AG04449 (cell line): ENCODE results near the gene GORASP1.

Source experiments
- CTCF ChIA-PET: fragments of 350-600 bp; formaldehyde crosslinking; extraction: SDS; loops from one replicate; lab custom pipeline; 2021; ENCODE audit warnings: antibody characterized with exemption; lab: Yijun Ruan, JAX
- POLR2A ChIA-PET: fragments of 400-600, 350-600 bp; formaldehyde crosslinking; extraction: SDS; loops from one replicate; lab custom pipeline; 2020; ENCODE audit warnings: antibody characterized with exemption, inconsistent platforms; lab: Yijun Ruan, JAX
- DNase-seq: peaks from one replicate; pipeline ENCODE4 v3.0.0-alpha.2; 2010; ENCODE audit warnings: low read depth, low spot score
- H3K4me3 ChIP-seq: 2 replicates; pipeline ENCODE4 v1.5.1; 2011; ENCODE audit warnings: low read depth, mild to moderate bottlenecking, control low read depth, low read length
- TF ChIP-seq, protein P1 (sequence below): IDR thresholded peaks from one replicate; pipeline ENCODE4 v1.5.1; 2011; ENCODE audit warnings: mild to moderate bottlenecking, moderate library complexity, low read length, control low read depth, inconsistent platforms; ENCODE audit not compliant: insufficient read depth; ENCODE audit errors: missing control alignments

Gene GORASP1

GRCh38 chr3:39106851-39107387 lies 508 bp downstream of the GORASP1 start:
- ChIA-PET CTCF (interaction anchor here (0.8 to 5.1 kb wide), 8 partner anchors 9 to 185 kb away, joined by 3 to 41 read pairs (median 4); no protein-coding TSS in a partner anchor), POLR2A (interaction anchor here (1.2 to 1.4 kb wide), 2 partner anchors 40 kb away, joined by 5 to 12 read pairs; no protein-coding TSS in a partner anchor)
- no peak for DNase-seq

DNA sequence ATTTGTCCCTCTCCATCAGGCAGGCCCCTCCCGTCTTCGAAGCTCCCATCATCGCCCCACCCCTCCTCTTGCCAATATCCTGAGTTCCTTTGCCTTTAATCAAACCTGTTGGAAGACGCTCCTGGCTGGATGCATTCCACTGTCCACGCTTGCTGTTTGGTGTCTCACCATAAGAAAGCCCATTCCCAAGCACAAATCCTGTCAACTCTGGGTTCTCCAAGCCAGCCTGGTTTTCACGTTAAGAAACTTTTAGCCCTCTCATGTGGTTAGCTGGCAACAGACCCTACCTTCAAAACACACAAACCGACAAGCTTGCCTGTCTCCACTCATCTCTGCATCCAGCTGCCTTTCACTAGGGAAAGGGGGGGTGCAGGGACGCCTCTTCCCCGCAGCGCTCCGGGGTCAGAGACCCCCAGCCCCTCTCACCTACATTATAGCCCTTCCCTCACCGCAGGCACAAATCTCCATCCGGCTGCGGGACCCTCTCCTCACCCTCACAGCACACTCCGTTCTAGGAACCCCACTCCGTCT lies 1.1 kb downstream of the GORASP1 start:
- peak overlapping the region; percentile 89 for H3K4me3 ChIP-seq
- DNase-seq, result no peak
- TF ChIP-seq, protein P1, sequence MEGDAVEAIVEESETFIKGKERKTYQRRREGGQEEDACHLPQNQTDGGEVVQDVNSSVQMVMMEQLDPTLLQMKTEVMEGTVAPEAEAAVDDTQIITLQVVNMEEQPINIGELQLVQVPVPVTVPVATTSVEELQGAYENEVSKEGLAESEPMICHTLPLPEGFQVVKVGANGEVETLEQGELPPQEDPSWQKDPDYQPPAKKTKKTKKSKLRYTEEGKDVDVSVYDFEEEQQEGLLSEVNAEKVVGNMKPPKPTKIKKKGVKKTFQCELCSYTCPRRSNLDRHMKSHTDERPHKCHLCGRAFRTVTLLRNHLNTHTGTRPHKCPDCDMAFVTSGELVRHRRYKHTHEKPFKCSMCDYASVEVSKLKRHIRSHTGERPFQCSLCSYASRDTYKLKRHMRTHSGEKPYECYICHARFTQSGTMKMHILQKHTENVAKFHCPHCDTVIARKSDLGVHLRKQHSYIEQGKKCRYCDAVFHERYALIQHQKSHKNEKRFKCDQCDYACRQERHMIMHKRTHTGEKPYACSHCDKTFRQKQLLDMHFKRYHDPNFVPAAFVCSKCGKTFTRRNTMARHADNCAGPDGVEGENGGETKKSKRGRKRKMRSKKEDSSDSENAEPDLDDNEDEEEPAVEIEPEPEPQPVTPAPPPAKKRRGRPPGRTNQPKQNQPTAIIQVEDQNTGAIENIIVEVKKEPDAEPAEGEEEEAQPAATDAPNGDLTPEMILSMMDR, result no peak
- ChIA-PET CTCF (interaction anchor here (0.8 to 5.1 kb wide), 10 partner anchors 9 to 185 kb away, joined by 3 to 41 read pairs (median 5); partner anchors contain the start of gene XIRP1), POLR2A (interaction anchor here (0.9 to 1.2 kb wide), 2 partner anchors 41 to 61 kb away, joined by 4 to 5 read pairs; no protein-coding TSS in a partner anchor)

More at GRCh38 chr3:39106851-39107387, 508 bp downstream of the GORASP1 start:
- H3K4me3 ChIP-seq, result peak overlapping the region; percentile 89
- TF ChIP-seq, protein P1, result peak; percentile 1

DNA sequence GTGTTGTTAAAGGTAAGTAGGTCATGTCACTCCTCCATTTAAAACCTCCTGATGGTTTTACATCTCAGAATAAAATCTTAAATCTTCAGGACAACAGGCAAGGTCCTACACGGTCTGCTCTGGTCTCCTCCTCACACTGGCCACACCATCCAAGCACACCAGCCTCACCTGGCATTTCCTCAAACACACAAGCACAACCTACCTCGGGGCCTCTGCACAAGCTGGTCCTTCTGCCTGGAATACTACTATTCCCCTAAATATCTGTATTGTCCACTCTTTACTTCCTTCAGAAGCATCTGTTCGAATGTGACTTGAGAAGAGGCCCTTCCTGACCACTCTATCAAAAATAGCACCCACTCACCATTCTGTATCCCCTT lies 1.8 kb downstream of the GORASP1 start:
- TF ChIP-seq, protein P1, result no peak
- CTCF ChIA-PET, result interaction anchor here (0.8 to 5.1 kb wide), 11 partner anchors 9 to 186 kb away, joined by 3 to 41 read pairs (median 5); partner anchors contain the start of gene XIRP1
- peak overlapping the region; percentile 89 for H3K4me3 ChIP-seq
- POLR2A ChIA-PET, result interaction anchor here (0.9 to 1.2 kb wide), 2 partner anchors 41 to 62 kb away, joined by 4 to 5 read pairs; no protein-coding TSS in a partner anchor
- DNase-seq, result no peak

DNA sequence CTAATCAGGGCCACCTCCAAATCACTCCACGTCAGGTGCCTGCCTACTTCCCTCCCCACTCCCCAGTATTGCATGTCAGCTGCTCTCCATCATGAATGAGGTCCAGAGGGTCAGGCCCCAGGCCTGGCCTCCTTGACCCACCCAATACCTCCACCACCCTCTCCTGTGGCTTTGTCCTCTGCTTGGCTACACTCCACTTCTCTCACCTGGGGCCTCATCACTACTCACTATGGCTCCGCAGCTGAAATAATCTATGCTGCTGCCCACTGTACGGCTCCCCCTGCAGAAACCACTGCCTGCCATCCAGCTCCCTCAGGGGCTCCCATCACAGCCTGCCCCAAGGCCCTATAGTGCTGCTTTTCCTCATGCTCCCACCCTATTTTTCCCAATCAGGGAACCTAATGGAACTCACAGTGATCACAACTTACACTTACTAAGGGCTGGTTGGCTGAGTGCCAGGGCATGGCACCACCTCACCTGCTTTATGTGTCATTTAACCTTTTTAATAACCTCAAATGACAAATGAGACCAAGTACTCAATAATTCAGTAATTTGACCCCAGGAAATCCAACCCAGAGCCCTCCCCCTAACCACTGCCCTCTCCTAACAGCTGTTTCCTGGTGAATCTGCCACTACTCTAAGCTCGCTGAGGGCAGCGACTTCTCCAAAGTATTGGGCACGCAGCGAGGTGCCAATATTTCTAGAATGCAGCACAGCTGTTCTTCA lies 2.3 kb downstream of the GORASP1 start:
- ChIA-PET CTCF (interaction anchor here (1.0 to 5.1 kb wide), 12 partner anchors 8 to 186 kb away, joined by 3 to 41 read pairs (median 4); partner anchors contain the start of gene XIRP1), POLR2A (no interaction called here)
- TF ChIP-seq, protein P1, result no peak
- no peak overlapping the region for H3K4me3 ChIP-seq
- DNase-seq, result no peak

- TF ChIP-seq, protein P1, result no peak
- H3K4me3 ChIP-seq, result no peak overlapping the region
- POLR2A ChIA-PET, result no interaction called here
- DNase-seq, result no peak
- CTCF ChIA-PET, result interaction anchor here (1.2 to 5.1 kb wide), 4 partner anchors 10 to 188 kb away, joined by 4 to 41 read pairs (median 18); no protein-coding TSS in a partner anchor
Measured at GRCh38 chr3:39103791-39104552, 3.5 kb downstream of the GORASP1 start.
